GM21737 (cell line): ENCODE data around the gene SIAE.
A peak's percentile ranks its signal among the peaks of the same experiment; 100 is the strongest.
"Not testable (repeated sequence)": the region's sequence is repeated elsewhere in the genome, so short reads cannot be mapped to it uniquely, and the experiment has no call there.

Source experiments
- ATAC-seq: cut with Tn5 transposase; IDR thresholded peaks from one replicate; pipeline ENCODE4 v1.9.1; 2021; ENCODE audit warnings: mild to moderate bottlenecking, moderate library complexity; ENCODE audit not compliant: unreplicated experiment

SIAE gene

GRCh38 chr11:124625504-124626168, 47.9 kb downstream of the SIAE start:
- ATAC-seq = no peak

GRCh38 chr11:124623861-124624525, 49.5 kb downstream of the SIAE start:
- ATAC-seq = no peak

GRCh38 chr11:124622531-124623451, 50.7 kb downstream of the SIAE start, which contains the start of gene TBRG1:
Gene TBRG1 (plus strand): TSS chr11:124622864. CDS start chr11:124623084, 220 bp downstream.
- peak; percentile 99 for ATAC-seq

GRCh38 chr11:124618863-124619262, 54.7 kb downstream of the SIAE start:
- no peak for ATAC-seq

GRCh38 chr11:124612567-124613246, 60.8 kb downstream of the SIAE start:
- ATAC-seq = no peak

GRCh38 chr11:124612045-124612444, 61.5 kb downstream of the SIAE start:
- ATAC-seq = no peak

- ATAC-seq = no peak
Measured at GRCh38 chr11:124611064-124611463, 62.5 kb downstream of the SIAE start, which contains the start of gene PANX3. Gene PANX3 (plus strand): TSS chr11:124611428. CDS start chr11:124611557, 129 bp downstream.

- ATAC-seq = no peak
Measured at GRCh38 chr11:124610295-124610694, 63.2 kb downstream of the SIAE start.

GRCh38 chr11:124608147-124608546, 65.4 kb downstream of the SIAE start:
- no peak for ATAC-seq

GRCh38 chr11:124605719-124606118, 67.8 kb downstream of the SIAE start:
- no peak for ATAC-seq

GRCh38 chr11:124602723-124603122, 70.8 kb downstream of the SIAE start:
- not testable (repeated sequence) for ATAC-seq

GRCh38 chr11:124602193-124602592, 71.3 kb downstream of the SIAE start:
- no peak for ATAC-seq

- no peak for ATAC-seq
Measured at GRCh38 chr11:124600621-124601320, 72.8 kb downstream of the SIAE start.

- ATAC-seq = no peak
Measured at GRCh38 chr11:124597626-124598025, 75.9 kb downstream of the SIAE start.

GRCh38 chr11:124595302-124595701, 78.2 kb downstream of the SIAE start:
- ATAC-seq = no peak

GRCh38 chr11:124592627-124593026, 80.9 kb downstream of the SIAE start:
- ATAC-seq = no peak

- no peak for ATAC-seq
Measured at GRCh38 chr11:124591430-124591829, 82.1 kb downstream of the SIAE start.

GRCh38 chr11:124586238-124586860, 87.2 kb downstream of the SIAE start:
- ATAC-seq = no peak

- ATAC-seq = no peak
Measured at GRCh38 chr11:124584681-124585372, 88.7 kb downstream of the SIAE start.
